ENCODE results near the gene GOLGA6A.
"Not testable (repeated sequence)": the region's sequence is repeated elsewhere in the genome, so short reads cannot be mapped to it uniquely, and the experiment has no call there.

GOLGA6A gene

DNA sequence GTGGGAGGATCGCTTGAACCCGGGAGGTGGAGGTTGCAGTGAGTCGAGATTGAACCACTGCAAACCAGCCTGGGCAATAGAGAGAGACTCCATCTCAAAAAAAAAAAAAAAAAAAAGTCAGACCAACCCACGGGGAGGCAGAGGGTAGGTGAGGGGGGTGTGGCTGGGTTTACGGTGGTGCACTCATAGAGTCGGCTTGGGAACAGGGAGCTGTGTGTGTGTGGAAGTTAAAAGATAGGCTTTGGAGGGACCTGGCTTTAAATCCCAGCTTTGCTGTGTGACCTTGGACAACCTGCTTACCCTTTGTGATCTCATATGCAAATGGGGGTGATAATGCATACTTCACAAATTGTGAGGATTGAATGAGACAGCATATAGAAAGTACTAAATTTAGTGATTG is 38.1 kb upstream of the GOLGA6A start:
- in situ Hi-C loops (cut with MboI; ENCODE audit: low pct_unique_long_range_greater_than_20kb, low sequenced_read_pairs) = loop anchor here (25.0 kb wide), 1 partner anchor 858 kb away; no protein-coding TSS in a partner anchor
- no peak for DNase-seq

DNA sequence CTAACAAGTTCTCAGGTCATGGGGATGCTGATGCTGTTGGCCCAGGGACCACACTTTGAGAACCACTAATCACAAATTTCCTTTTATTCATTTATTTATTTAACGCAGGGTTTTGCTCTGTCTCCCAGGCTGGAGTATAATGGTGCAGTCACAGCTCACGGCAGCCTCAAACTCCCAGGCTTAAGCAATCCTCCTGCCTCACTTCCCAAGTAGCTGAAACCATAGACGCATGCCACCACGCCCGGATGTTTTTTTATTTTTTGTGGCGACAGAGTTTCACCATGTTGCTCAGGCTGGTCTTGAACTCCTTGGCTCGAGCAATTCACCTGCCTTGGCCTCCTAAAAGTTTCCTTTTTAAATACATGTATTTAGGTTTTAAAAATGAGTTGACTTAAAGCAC is 27.4 kb upstream of the GOLGA6A start:
- in situ Hi-C loops (cut with MboI; ENCODE audit: low pct_unique_long_range_greater_than_20kb, low sequenced_read_pairs) = loop anchor here (25.0 kb wide), 1 partner anchor 847 kb away; no protein-coding TSS in a partner anchor
- DNase-seq = no peak

DNA sequence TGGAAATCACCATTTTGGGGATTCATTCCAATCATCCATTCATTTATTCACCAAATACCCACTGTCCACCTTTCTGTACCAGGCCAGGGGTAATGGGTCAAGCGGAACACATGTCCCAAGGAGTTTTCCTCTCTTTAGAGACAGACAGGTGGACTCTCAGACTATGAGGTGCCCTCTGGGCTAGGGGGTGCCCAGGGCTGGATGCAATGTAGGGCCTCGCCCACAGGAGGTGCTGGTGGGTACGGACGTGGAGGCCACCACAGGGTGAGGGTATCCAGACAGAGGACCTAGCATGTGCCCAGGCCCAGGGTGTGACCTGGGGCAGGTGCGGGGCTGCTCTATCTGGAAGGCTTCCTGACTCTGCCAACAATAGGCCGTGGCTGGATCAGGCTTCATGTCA is 26.3 kb upstream of the GOLGA6A start:
- in situ Hi-C loops (cut with MboI; ENCODE audit: low pct_unique_long_range_greater_than_20kb, low sequenced_read_pairs) = loop anchor here (25.0 kb wide), 1 partner anchor 846 kb away; no protein-coding TSS in a partner anchor
- DNase-seq = not testable (repeated sequence)

DNA sequence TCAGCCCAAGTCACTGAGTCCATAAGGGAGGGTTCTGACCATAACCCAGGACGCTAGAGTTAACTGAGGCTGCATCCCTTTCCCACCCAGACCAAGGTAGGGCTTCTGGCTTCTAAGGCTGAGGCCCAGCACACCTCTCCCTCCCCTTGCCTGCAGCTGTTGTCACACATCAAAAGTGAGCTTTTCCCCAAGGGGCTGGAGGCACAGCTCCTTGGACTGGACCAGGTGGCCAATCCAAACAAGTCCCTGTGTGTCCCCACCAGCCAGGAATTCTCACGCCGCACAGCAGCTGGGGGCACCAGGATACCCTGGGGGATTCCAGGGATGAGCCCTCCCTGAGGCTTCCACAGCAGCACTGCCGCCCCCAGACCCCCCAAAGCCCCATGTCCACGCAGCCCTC is 25.8 kb upstream of the GOLGA6A start:
- no peak for DNase-seq
- in situ Hi-C loops (cut with MboI; ENCODE audit: low pct_unique_long_range_greater_than_20kb, low sequenced_read_pairs) = loop anchor here (25.0 kb wide), 1 partner anchor 846 kb away; no protein-coding TSS in a partner anchor

DNA sequence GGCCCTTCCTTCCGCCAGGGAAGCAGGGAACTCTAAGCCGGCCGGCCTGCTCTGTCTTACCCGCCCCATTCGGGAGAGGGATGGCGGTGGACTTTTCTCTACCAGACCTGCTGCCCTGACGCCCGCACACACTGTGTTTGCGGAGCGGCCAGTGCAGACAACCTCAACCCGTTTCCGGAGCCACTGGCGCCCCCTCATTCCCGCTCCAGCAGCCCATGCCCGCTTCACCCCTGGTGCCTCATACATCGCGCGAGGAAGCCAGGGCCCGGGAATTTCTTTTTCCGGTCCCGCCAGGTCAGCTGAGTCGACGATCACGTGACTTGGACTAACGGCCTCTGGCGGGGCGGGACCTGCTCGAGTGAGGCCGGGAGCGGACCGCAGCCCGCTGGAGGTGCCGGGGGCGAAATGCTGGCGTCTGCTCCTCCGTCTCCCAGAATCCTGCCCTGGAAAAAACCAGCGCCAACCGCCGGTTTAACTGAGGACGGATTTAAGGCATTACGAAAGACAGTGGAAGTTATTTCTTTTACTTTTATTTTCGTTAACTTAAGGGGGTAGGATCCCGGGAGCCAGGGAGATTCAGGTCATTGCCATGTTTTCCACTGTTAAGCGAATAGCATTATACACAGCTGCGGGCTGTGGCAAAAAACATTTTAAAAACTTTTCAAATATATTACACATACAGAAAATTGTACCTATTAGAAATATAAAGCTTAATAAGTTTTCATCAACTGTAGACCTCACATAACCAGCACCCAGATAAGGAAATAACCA is 17.8 kb upstream of the GOLGA6A start:
- in situ Hi-C loops (cut with MboI; ENCODE audit: low pct_unique_long_range_greater_than_20kb, low sequenced_read_pairs) = loop anchor here (25.0 kb wide), 1 partner anchor 838 kb away; no protein-coding TSS in a partner anchor
- DNase-seq = peak; percentile 64

DNA sequence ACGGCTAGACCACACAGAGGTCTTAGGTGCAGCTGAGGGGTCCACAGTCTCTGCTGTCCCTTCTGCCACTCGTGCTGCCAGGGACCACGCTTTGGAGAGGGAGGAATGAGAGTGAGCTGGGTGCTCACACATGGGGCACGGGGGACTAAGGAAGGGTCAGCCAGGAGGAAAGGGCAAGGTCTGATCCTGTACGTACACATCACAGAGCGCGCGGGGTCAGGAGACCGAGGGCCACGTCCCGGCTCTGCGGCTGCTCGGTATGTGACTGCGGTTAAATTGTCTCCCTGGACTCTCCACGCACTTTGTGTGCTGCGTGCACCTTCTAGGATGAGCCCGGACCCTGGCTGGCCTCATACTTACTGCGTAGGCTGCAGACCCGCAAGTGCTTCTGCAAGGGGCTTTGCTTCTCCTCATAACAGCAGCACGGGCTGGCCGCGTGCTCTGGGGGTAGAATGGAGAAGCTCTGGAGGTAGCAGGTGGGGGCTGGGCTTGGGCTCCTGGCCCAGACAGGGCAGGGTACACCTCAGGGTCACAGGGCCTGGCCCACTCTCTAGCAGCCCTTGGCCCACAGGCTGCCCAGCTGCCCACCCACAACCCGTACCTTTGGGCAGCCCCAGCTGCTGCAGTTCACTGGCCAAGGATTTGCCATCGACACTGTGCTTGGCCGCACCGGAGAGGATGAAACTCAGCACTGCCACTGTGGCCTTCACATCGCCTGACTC is 14.6 kb upstream of the GOLGA6A start:
- DNase-seq; in situ Hi-C loops (cut with MboI; ENCODE audit: low pct_unique_long_range_greater_than_20kb, low sequenced_read_pairs): not testable (repeated sequence)

DNA sequence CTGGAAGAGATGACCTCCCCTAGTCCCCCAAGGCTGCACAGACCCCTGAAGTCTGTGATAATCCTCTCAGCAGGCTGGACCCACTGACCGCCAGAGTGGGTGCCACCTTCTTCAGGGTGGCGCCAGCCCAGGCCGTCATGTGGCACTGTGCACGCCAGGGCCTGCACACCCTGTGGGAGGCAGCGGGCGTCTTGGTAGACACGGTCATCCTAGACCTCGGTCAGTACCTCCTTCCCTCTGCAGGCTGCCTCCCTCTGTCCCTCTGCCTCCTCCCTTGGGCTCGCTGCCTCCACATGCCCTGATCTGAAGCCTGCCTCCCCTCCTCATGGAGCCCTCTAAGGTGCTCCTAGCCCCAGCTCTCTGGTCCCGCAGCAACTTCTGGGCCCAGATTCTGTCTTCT is 13.3 kb upstream of the GOLGA6A start:
- in situ Hi-C loops (cut with MboI; ENCODE audit: low pct_unique_long_range_greater_than_20kb, low sequenced_read_pairs) = not testable (repeated sequence)

DNA sequence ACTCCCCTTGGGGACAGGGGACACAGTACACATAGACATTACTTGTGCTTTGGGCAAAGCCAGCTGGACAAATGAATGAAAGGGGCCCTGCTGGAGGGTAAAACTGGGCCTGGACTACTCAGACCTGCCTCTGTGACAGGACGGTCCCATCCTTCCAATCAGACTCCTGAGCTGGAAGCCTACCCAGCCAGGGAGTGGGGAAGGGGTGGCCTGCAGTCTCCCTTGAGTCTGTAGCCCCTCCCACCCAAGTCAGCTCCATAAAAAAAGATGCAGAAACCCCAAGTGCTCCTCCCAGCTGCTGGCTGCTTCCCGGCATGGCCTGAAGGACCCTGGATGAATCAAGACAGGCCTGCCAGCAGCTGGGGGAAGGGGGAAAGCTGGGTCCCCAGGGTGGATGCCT is 12.2 kb upstream of the GOLGA6A start:
- DNase-seq; in situ Hi-C loops (cut with MboI; ENCODE audit: low pct_unique_long_range_greater_than_20kb, low sequenced_read_pairs): not testable (repeated sequence)

More for the DNA sequence above, 13.3 kb upstream of the GOLGA6A start:
- not testable (repeated sequence) for DNase-seq

DNA sequence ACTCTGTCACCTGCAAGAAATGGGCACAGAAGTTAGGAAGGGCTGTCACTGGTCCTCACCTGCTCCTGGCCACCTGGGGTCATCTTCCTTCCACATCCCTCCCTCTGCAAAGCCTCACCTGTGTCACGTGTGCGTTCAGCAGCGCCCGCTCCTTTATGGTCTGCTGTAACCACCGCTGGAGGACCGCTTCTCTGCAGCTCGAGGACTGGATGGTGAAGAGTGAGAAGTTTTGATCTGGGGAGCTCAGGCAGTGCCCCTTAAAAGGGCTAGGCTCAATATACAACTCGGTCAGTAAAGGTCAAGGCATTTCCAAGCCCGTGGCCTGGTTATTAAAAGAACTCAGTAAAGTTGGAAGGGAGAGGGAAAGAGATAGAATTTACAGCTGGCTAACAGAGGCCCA is 6.6 kb downstream of the GOLGA6A start:
- in situ Hi-C loops (cut with MboI; ENCODE audit: low pct_unique_long_range_greater_than_20kb, low sequenced_read_pairs); DNase-seq: not testable (repeated sequence)

DNA sequence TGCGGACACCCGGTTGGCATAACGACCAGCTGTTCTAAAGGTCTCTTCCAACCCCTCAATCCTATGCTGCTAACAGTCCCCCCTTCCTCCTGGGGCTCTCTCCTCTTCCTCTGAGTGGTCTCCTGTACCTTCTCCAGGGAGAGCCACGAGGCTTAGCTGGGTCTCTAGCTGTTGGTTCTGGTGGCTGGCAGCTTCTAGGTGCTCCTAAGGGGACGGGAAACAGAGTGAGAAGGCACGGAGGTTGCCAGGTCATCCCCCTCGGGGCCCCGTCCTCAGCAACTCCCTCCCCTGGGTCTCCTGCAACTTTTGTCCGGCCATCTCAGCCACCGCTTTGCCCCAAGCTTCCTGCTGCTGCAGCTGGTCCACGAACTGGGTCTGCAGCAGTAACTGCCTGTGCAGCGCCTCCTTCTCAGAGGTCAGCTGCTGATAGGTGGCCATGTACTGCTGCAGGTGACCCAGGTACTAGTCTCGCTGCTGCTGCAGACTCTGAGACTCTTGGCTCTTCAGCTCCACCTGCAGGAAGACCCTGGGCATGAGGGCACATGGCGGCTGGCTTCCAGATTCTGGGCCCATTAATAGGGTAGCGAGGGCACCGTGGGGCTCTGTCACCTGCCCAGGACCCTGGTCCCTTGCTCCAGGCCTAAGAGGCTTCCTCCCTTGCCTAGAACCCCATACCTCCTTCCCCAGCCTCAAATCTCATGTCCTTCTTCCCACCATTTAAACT is 9.6 kb downstream of the GOLGA6A start:
- DNase-seq; in situ Hi-C loops (cut with MboI; ENCODE audit: low pct_unique_long_range_greater_than_20kb, low sequenced_read_pairs): not testable (repeated sequence)

DNA sequence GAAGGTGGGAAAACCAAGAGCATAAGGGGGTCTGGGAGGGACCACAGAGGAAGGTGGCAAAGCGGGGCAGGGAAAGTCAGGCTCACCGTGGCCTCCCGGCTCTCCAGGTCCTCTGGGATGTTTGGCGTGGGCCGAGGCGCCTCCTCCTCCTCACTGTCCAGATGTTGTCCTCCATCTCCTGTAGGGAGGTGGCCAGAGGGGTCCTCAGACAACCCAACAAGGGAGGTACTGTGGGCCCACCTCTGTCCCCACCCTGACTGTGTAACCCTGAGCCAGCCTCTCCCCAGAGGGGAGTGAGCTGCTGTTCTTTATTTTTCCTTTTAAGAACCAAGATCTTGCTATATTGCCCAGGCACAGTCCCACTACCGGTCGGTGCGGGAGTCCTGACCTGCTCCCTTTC is 10.2 kb downstream of the GOLGA6A start:
- DNase-seq; in situ Hi-C loops (cut with MboI; ENCODE audit: low pct_unique_long_range_greater_than_20kb, low sequenced_read_pairs): not testable (repeated sequence)

DNA sequence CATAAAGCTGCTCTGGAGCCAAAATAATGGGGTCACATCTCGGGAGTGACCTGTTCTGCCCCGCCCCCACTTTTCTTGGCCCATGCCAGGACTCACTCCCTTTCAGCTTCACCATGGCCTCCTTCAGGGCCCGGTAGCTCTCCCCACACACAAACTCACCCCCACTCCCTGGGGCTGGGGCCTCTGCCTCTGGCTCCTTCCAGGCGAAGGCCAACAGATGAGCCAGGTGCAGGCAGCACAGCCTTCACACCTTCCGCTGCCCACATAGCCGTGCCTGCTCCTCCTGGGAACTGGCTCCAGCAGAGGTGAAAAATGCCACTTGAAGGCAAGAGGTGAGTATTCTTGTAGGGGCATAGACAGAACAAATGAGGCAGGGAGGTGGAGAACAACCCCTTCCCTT is 10.7 kb downstream of the GOLGA6A start:
- DNase-seq; in situ Hi-C loops (cut with MboI; ENCODE audit: low pct_unique_long_range_greater_than_20kb, low sequenced_read_pairs): not testable (repeated sequence)

DNA sequence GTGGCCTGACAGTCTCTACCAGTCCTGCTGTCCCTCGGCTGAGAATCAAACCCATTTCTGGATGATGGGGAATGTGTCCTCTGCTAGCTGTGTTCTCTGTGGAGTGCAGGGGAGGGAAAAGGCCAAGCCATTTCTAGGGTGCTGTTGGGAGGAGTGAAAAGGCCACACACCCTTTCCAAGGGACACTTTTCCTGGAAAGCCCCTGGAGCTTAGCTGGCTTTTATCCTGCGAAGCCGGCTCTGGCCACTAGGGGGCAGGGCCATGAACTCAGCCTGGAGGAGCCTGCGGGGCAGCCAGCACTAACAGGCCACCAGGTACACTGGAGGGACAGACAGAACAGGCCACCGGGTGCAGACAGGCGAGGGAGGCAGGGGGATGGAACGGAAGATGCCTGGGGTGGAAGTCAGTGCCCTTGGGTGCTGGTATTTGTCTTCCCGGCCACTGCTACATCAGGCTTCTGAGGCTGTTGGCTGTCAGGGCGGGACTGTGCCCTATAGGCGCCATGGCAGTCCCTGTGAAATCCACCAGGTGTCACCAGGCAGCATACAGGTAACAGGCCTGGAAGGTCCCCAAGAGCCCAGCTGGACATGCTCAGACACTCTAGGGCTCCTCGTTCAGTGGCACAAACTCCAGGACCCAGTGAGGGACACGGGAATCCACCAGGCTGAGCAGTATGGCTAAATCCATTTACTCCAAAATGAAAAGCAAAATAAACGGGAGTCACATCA is 16.5 kb downstream of the GOLGA6A start:
- DNase-seq; in situ Hi-C loops (cut with MboI; ENCODE audit: low pct_unique_long_range_greater_than_20kb, low sequenced_read_pairs): not testable (repeated sequence)

DNA sequence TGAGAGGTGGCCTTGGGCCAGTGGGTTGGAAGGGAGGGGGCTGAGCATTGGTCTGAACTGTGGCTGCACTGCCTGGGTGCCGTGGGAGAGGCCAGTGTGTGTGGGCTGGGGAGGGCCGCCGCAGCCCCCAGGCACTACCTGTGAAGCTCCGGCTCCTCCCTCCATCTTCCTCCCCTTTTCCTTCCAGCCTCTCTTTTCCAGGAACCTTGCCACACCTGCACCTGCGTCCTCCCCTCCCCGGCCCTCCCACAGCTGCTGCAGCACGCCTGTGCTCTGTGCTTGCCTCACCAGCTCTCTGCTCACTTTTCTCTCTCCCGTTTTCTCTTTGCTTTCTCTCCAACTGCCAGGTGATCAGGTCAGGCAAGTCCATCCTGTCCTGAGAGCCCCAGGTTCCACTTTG is 17.5 kb downstream of the GOLGA6A start:
- in situ Hi-C loops (cut with MboI; ENCODE audit: low pct_unique_long_range_greater_than_20kb, low sequenced_read_pairs); DNase-seq: not testable (repeated sequence)

DNA sequence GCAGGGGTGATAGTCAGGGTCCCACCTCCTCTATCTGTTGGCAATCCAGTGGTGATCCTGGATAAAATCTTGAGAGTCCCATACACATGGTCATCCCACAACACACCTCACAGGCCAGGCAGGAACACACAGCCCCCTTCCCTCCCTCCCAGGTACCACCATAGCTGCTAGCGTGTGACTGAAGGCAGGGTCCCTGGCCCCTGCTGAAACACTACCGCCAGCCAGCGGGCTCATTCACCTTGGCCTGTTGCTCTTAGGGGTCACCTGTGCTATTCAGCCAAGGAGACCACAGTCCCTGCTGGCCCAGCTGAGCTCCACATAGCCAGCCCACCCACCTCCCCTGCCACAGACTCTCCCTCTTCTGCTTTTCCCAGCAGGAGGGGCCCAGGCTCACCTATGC is 18.2 kb downstream of the GOLGA6A start:
- in situ Hi-C loops (cut with MboI; ENCODE audit: low pct_unique_long_range_greater_than_20kb, low sequenced_read_pairs); DNase-seq: not testable (repeated sequence)

DNA sequence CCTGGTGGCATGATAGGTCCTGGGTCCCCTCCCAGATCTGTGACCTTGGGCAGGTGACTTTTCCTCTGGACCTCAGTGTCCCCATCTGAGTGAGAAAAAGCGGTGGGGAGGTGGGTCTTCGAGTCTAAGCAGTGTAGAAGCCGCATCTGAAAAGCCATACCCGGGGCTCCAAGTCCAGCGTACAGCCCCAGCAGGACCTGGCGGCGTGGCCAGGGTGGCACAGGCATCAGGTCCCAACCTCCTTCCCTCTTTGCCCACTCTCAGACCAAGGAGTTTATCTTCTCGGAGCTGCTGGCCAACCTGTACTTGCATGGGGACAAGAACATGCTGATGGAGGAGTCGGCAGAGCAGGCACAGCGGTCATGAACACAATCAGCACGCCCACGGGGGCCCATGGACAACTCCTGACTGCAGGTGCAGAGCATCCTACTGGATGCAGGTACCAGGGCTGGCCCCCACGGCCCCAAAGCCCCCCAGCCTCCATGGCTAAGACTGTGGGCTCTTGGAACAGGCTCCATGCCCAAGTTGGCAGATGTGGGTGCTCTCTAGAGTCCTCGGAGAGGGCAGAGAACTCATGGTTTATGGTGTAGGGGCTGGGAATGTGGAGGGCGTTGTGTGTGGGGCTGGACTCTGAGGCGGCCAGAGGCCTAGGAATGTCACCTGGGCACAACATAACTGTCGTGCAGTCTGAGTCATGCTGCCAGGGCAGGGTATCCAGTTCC is 18.8 kb downstream of the GOLGA6A start:
- in situ Hi-C loops (cut with MboI; ENCODE audit: low pct_unique_long_range_greater_than_20kb, low sequenced_read_pairs); DNase-seq: not testable (repeated sequence)

DNA sequence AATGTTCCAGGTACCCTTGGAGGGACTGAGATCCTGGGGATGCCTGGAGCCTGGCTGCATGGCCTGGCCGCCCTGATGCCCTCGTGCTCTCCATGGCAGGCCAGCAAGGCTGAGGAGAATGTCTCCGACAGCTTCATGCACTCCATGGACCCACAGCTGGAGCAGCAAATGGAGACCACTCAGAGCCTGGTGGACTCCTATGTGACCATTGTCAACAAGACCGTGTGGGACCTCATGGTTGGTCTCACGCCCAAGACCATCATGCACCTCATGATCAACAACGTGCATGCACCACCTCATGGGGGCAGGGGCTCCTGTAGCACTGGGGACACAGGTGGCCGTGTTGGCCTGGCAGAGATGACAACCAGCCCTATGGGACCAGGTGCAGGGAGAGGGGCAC is 19.7 kb downstream of the GOLGA6A start:
- DNase-seq = no peak
- in situ Hi-C loops (cut with MboI; ENCODE audit: low pct_unique_long_range_greater_than_20kb, low sequenced_read_pairs) = no loop called here

DNA sequence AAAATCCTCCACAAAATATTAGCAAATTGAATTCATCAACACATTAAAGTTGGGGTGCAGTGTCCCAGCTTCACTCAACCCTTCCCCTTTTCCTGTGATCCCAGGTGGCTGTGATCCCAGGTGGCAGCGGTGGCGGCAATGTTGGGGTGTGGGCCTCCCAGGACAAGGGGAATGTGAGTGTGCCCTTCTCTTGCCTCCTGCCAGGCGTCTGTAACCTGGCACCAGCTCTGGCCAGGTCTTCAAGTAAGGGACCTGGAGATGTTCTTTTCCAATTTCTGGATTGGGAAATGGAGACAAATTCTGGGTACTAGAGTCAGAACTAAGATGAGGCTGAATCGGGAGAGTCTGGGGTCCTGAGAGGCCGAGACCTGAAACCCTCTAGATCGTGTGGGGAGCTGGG is 20.1 kb downstream of the GOLGA6A start:
- in situ Hi-C loops (cut with MboI; ENCODE audit: low pct_unique_long_range_greater_than_20kb, low sequenced_read_pairs) = no loop called here

More for the DNA sequence above, 20.1 kb downstream of the GOLGA6A start:
- DNase-seq = no peak

All from KBM-7 (cell line).